Activated CD8-positive, alpha-beta memory T cell treated with anti-CD3 and anti-CD28 coated beads for 24 hours (primary cell): ENCODE data around the gene APH1A.
A peak's percentile ranks its signal among the peaks of the same experiment; 100 is the strongest.

Experiments used
- DNase-seq: peaks from one replicate; pipeline ENCODE4 v3.0.0-alpha.2; 2020

Gene APH1A

DNA sequence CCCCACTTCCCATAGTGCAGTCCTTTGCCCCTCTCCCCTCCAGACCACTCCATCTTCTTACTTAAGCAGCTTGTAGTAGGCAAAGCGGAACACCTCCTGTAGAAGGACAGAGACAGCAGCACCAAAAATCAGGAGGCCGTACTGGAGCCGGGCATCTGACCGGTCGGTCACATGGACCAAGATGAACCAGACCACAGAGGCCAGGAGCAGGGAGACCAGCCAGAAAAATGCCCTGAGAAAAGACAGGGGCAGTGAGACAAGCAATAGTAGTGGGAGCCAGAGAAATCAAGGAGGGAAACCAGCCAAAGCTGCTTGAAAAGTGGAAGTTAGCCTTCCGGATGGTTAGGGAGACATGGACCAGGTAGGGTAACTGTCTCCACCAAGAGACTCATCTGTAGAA is 920 bp downstream of the APH1A start:
- DNase-seq, result no peak

GRCh38 chr1:150263549-150263948 is 5.3 kb downstream of the APH1A start:
- DNase-seq, result no peak

DNA sequence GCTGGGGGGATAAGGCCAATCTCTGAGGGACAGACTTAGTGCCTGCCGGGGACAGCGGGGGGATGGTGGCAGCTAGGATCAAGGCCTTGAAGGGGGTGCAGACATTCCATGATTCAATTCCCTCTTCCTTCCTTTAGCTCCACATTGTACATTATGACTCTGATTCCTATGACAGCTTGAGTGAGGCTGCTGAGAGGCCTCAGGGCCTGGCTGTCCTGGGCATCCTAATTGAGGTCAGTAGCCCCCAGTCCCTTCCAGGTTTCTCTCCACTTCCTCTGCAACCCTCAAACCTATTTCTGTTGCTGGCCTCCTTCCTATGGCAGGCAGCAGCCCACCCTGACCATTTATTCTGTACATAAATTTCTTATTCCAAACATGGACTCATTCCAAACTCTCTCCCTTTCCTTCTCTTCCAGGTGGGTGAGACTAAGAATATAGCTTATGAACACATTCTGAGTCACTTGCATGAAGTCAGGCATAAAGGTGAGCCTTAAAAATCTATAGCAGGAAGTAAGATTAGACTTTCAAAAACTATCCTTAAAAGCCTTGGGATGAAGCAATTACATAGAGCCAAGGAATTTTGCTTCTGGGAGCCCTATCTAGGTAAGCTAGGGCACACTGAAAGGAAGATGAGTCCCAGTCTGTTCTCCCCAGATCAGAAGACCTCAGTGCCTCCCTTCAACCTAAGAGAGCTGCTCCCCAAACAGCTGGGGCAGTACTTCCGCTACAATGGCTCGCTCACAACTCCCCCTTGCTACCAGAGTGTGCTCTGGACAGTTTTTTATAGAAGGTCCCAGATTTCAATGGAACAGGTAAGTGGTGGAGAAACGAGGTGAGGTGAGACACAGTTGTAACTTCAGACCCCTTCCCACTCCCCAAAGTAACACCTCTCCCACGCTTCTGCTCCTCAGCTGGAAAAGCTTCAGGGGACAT is 6.2 kb downstream of the APH1A start:
- DNase-seq, result no peak

DNA sequence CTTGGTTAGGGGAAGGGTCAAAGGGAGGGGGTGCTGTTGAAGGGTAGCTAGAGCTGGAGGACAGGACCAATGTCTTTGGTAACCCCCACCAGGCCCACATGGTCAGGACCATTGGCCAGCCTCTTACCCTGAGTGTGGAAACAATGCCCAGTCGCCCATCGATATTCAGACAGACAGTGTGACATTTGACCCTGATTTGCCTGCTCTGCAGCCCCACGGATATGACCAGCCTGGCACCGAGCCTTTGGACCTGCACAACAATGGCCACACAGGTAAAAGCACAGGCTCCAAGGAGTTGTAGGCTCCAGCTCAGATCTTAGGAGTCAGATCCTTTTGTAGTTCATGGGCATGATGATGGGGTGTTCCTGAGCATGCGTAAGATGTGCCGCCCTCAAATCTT is 7.4 kb downstream of the APH1A start:
- DNase-seq, result no peak

DNA sequence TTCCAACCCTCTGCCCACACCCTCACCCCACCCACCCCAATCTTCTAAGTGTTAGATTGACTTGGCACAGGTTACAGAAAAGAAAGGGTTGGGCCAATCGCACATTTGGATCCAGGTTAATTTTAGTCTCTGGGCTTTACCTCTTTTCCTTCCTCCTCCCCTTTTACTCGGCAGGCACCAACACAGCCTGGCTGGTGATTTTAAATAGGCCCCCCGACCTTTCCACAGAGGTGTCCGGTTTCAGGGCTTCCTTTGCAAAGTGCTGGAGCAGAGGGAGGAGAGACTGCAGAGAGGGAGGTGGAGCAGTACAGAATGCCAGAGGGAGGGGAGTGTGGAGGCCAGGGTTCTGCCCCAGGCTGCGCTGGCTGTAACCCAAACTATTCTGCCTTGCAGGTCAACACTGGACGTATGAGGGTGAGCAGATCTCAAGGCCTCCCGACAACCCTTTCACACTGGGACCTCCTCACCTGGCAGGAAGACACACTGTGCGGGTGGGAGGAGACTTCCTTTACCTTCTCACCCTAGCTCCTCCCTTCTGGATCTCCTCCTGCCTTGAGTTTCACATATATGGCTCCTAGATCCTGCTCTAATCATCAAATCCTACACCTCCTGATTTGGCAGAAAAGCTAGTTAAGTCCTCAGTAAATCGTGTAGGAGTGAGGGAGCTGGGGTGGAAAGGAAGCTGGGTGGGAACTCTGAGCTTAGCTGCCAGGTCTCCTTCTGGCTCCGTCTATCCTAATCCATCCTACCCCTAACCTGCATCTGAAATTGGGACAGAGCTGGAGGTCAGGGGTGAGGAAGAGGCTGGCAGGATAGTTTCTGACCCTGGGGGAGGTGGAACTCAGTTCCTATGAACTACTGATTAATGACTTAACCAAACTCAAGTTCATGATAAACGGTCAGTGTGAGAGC is 8.8 kb downstream of the APH1A start:
- no peak for DNase-seq

- DNase-seq, result no peak
Measured at GRCh38 chr1:150259217-150259616, 9.6 kb downstream of the APH1A start.

GRCh38 chr1:150257624-150258585 is 10.9 kb downstream of the APH1A start, which contains the start of gene CA14:
TSS of gene CA14 (plus strand) at chr1:150257774. CDS start at chr1:150258129, 355 bp downstream.
- DNase-seq, result no peak

DNA sequence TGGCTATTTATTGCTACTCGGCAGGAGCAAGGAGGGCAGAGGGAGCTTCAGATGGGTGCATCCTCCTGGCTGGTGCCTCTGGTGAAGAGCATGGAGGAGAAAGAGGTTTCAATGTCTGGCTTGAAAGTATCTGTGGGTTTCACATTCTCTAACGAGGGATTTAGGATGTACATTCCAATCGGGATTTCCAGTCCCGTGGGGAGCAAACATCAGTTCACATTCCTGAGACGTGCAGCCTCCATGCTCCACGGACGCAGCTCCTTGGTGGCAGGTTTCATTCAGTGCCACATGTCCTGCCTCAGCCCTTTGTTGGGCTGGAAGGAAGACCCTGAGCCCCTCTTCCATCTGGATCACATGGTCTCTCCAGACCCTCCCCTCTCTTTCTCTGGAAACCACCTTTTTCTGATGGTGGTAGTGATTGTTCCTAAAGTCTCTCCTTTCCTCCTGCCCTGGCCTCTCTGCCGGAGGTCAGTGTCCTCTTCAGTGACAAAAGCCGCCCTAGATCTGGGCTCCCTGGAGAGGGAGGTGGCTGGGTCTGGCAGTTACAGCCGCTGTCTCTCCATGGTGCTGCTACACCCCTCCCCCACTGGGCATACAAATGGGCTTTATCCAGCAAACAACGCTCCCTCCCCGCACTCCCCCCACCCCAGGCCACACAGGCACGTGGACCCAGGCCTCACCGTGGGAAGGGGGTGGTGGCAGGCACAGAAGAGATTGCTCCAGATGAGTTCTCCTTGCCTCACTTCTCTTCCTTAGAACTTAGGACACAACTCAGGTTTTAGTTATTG is 12.1 kb downstream of the APH1A start:
- no peak for DNase-seq

GRCh38 chr1:150256198-150256553 is 12.6 kb downstream of the APH1A start:
- DNase-seq, result no peak

- DNase-seq, result no peak
Measured at GRCh38 chr1:150249936-150250335, 18.9 kb downstream of the APH1A start.

GRCh38 chr1:150243003-150243402 is 25.8 kb downstream of the APH1A start:
- DNase-seq, result no peak

DNA sequence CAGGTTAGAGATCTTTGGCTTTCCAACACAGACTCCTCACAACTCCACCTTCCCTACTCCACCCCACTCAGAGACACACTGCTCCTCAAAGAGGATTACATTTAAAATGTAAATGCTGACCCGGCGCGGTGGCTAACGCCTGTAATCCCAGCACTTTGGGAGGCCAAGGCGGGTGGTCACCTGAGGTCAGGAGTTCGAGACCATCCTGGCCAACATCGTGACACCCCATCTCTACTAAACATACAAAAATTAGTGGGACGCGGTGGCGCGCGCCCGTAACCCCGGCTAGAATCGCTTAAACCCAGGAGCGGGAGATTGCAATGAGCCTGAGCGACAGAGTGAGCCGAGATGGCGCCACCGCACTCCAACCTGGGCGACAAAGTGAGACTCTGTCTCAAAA is 31.1 kb downstream of the APH1A start:
- DNase-seq, result peak; percentile 46

DNA sequence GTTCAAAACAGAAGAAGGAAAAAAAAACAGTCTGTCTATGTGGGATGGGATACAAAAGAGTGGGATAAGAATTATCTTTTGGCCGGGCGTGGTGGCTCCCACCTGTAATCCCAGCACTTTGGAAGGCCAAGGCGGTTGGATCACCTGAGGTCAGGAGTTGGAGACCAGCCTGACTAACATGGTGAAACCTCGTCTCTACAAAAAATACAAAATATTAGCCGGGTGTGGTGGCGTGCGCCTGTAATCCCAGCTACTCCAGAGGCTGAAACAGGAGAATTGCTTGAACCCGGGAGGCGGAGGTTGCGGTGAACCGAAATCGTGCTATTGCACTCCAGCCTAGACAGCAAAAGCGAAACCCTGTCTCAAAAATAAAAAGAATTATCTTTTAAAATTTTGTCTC is 31.6 kb downstream of the APH1A start:
- peak; percentile 52 for DNase-seq

DNA sequence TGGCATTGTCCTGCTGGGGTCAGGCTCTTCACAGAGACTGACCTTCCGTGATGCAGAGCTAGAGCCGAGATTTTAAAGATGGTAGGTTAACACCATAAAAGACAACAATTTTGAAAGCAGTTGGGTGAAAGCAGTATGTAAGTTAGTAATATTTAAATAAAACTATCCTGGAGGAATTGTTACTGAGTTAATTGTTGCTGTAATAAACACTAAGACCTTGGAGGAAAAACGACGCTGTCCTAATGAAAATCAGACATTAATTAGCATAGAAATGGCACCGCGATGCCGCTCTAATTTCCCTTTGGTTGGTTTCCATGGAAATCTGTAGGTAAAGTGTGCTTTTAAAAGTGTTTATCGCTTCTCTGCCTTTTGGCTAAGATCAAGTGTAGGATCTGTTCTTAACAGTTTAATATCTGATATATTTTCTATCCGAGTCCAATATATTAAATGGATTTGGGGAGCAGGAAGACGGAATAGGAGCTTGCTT is 32.2 kb downstream of the APH1A start:
- no peak for DNase-seq

DNA sequence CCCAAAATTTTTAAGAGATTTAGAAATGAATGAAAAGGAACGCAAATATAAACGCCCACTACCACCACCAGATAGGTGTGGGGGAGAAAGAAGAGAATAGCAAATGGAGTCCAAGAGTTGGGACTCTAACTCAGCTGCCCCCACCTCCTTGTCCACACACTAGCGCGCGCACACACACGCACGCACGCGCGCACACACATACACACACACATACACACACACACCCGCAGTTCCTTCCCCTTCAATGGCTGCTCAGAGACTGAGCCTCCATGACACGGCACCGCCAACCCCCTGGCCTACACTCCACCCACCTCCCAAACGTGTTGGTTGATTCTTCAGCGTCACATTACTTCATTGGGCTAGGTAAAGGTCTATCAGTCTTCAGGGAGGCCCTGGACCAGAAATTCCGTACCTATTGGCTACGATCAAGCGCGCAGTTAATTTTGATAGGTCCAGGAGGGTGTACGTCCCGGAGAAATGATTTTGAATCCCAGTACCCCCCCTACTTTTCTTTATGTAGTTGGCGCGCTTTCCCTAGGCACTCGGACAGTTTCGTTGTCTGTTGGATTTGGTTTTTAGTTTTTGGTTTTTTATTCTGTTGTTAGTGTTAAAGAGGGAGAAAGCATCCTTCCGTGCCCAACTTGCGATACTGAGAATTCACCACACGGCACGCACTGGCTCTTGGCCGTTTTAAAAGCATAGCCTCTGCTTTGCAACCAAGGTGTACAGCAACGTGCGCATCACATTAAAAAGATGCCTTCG is 32.8 kb downstream of the APH1A start, which contains the start of gene ANP32E:
Gene ANP32E, minus strand, starts transcription at position 261 of the 762 bp plus-strand sequence. CDS start 326 bp downstream, outside the sequence.
- peak; percentile 93 for DNase-seq

GRCh38 chr1:150235294-150235851 is 33.4 kb downstream of the APH1A start:
- peak; percentile 76 for DNase-seq

DNA sequence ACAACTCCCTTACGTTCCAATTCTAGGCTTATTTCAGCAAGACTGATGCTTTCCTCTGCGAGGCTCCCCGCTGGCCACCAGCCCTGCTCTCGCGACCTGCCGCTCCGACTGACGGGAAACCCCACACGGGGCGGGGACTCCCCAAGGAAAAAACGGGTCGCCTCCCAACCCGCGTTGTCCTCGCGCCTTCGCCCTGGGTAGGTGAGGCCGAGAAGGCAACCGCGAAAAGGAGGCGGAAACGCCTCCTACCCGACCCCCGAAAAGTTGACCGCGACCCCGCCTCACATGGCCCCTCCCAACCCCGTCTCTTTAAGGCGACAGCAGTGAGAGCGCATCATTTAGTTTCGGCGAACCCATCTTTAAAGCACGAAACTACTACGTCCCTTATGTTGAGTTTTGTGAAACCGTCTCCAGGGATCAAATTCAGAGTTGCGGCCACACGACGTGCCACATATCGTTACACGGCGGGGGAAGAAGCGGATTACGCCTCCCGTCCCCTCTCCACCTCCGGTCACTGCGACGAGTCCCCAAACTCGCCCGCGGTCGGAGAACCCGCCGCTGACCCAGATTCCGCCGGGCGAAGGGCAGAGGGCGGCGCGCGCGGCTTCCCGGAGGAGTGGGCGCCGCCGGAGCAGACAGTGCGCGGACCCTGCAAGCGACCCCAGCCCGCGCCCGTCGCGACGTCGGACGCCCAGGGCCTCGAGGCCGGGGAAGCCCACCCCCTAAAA is 34.1 kb downstream of the APH1A start:
- DNase-seq, result peak; percentile 93

GRCh38 chr1:150234309-150234565 is 34.6 kb downstream of the APH1A start:
- DNase-seq, result no peak
